Stimulated activated CD8-positive, alpha-beta memory T cell treated with anti-CD3 and anti-CD28 coated beads, Interleukin-12 subunit alpha, Interleukin-12 subunit beta, amount 100 ng/mL, for 1 hour (primary cell): ENCODE data around the gene PPFIA1.
"Not testable (repeated sequence)": the region's sequence is repeated elsewhere in the genome, so short reads cannot be mapped to it uniquely, and the experiment has no call there.

ENCODE experiments used
- DNase-seq: peaks from one replicate; pipeline ENCODE4 v3.0.0-alpha.2; 2020; ENCODE audit warnings: low read depth

Gene PPFIA1

GRCh38 chr11:70251659-70252321 lies 18.7 kb upstream of the PPFIA1 start:
- no peak for DNase-seq

DNA sequence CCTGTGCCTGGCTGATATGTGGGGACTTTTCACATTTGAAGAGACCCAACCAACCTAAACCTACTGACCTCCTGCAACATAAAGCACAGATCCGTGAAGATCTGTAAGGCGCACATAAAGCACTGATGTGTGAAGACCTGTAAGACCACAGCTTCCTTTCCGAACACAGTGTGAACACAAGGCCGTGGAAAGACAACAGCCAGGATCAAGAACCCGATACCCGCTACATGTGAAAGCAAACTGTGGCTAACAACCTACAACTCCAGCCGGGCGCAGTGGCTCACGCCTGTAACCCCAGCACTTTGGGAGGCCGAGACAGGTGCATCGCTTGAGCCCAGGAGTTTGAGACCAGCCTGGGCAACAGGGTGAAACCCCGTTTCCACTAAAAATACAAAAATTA lies 17.6 kb upstream of the PPFIA1 start:
- DNase-seq: no peak

DNA sequence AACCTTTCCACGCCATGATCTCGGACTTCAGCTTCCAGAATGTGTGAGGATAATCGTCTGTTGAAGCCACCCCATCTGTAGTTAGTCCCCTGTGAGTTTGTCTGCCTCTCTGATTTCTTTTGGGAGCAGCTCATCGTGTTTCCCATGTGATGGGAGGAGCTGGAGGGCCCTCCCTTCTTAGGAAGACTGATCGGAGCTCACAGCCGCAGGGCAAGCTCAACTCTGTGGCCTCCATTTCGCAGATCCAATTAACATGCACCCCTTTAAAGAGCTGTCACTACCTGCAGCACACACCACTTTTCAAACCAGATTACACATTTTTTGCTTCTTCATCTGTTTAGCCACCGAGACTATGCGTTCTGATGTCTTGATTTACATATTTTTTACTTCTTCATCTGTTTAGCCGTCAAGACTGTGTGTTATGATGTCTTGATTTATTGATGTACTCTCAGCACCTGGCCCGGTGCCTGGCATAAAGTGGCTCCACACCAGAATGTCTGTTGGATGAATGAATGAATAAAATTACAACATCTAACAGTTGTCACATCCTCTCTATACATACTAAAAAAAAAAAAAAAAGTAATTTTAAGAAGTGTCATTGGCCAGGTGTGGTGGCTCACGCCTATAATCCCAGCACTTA lies 14.9 kb upstream of the PPFIA1 start:
- no peak for DNase-seq

GRCh38 chr11:70259077-70259476 lies 11.4 kb upstream of the PPFIA1 start:
- DNase-seq: not testable (repeated sequence)

DNA sequence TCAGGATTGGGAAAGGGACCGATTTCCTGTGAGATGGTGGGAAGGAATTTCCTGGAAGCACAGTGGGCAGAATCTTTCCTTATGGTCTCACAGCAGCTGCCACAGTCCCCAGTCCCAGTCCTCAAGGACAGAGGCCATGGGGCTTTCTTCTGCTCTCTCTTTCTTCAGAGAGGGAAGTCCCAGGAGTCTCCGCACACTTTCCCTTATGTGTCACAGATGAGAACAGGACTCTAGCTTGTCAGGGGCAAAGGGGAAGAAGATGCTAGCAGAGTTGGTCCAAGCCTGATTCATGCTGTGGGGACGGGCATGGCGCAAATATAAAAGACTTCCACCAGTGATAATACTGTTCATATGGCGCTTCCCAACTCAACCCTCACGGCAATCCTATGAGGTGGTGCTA lies 7.5 kb upstream of the PPFIA1 start:
- no peak for DNase-seq

- DNase-seq: no peak
Observed at GRCh38 chr11:70263363-70263762, 7.1 kb upstream of the PPFIA1 start.

- no peak for DNase-seq
Observed at GRCh38 chr11:70265341-70265740, 5.1 kb upstream of the PPFIA1 start.

- DNase-seq: no peak
Observed at GRCh38 chr11:70267405-70267950, 3.0 kb upstream of the PPFIA1 start.

DNA sequence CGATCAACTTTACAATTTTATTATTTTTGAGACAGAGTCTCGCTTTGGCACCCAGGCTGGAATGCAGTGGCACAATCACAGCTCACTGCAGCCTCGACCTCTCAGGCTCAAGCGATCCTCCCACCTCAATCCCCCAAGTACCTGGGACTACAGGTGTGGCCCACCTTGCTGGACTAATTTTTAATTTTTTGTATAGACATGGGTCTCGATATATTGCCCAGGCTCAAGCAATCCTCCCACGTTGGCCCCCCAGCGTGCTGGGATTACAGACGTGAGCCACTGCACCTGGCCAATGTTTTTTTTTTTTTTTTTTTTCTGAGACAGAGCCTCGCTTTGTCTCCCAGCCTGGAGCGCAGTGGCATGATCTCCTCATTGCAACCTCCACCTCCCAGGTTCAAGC lies 2.0 kb upstream of the PPFIA1 start:
- no peak for DNase-seq

DNA sequence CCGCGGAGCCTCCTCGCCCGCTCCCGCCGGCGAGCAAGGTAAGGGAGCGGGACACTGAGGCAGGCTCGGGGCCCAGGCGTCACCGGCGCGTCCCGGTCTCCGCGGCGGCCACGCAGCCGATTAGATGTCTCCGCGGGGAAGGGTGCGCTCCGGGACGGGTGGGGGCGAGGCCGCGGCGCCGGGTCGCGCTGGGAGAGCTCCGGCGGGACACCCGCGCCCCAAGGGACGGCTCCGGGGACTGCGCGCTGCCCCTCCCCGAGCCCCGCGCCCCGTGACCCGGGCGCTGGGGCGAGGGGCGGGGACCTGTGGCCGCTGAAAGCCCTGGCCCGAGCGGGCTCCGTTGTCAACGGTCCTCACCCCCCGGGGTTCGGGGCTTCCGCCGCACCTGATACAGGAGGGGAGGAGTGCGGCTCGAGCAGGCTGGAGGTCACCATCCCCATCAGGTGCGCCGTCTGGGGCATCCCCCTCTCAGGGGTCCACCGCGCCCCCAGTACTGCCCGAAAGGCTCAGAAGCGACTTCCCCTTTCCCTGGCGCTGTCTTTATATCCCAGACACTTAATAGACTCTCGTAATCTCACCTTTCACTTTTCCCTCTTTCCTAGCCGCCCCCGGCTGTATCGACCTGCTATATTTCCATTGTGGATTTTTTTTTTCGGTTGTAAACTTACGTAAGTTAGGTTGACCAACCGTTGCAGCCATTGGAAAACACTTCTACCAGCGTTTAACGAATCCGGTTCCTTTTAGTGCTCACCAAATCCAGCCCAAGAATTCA lies 573 bp downstream of the PPFIA1 start:
- DNase-seq: no peak

- no peak for DNase-seq
Observed at GRCh38 chr11:70271649-70271953, 1.1 kb downstream of the PPFIA1 start.

DNA sequence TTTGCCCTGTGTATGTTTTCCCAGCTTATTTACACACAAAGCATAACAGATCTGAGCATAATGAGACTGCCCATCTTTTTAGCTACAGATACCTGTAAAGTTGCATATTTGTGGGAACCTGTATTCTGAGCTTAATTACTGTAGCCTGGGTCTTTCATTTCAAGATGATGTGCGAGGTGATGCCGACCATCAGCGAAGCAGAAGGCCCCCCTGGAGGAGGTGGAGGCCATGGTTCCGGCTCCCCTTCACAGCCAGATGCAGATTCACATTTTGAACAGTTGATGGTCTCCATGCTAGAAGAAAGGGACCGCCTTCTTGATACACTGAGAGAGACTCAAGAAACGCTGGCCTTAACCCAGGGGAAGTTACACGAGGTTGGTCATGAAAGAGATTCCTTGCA lies 1.5 kb downstream of the PPFIA1 start:
- no peak for DNase-seq

DNA sequence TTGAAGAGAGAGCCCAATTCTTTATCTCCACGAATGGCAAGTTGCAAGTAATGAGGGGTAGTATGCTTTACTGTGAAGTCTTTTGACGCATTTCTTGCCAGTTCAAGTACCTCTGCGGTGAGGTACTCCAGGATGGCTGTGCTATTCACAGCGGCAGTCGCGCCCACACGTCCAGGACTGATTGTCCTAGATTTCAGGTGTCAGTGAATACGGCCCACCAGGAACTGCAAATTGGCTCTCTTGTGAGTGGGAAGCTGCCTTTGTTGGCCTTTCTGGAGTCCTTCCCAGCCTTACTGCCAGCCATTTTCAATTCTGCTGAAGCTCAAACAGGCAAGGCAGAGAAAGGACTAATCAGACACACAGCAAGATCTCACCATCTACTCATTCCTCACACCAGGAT lies 8.5 kb downstream of the PPFIA1 start:
- DNase-seq: no peak

- no peak for DNase-seq
Observed at GRCh38 chr11:70281156-70281609, 10.7 kb downstream of the PPFIA1 start.

DNA sequence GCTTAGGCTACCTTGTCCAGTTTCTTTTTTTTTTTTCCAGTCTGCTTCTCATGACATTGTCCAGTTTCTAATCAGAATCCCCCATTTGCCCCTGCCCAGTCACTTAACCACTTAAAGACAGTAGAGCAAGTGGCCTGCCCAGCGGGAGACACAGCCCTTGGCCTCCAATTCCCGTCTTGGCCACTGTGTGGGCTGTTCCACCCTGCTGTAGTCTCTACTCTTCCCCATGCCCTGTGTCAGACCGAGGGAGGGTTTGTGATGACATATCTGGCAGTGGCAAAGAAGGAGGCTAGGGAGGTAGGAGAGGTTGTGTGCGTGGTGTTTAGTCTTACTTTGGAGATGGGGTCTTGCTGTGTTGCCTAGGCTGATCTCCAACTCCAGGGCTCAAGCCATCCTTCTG lies 11.5 kb downstream of the PPFIA1 start:
- no peak for DNase-seq

GRCh38 chr11:70288721-70289120 lies 18.2 kb downstream of the PPFIA1 start:
- no peak for DNase-seq

- DNase-seq: no peak
Observed at GRCh38 chr11:70289582-70289981, 19.1 kb downstream of the PPFIA1 start.

- DNase-seq: no peak
Observed at GRCh38 chr11:70290361-70291065, 20.0 kb downstream of the PPFIA1 start.

DNA sequence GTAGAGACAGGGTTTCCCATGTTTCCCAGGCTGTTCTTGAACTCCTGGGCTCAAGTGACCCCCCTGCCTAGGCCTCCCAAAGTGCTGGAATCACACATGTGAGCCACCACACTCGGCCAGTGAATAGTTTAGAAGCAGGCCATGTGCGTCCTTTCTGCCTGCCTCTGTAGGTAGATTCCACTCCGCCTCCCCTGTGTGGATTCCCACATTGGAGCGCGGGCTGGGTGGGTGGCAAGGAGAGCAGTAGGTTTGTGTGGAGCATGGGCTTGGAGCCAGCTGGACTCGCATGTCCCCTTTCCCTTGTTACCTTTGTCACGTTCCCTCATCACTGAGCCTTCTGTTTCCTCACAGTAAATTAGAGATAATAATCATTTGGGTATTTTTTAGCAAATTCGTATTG lies 21.7 kb downstream of the PPFIA1 start:
- no peak for DNase-seq

DNA sequence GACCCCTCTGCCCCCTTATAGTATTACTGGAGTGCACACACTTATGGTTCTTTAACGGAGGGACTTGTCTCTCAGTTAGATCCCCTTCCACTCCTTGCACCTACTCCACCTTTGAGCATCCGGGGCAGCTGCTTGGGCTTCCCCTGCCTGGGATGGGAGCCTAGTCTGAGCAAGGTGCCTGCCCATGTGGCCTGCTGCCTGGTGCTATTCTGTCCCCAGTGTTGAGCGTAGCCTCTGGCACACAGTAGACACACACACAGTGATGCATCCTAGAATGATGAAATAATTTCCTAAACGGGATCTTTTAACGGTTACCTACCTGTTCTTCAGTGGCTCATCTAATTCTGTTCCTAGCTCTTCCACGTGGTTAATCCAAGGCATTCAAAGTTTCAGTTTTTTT lies 22.4 kb downstream of the PPFIA1 start:
- DNase-seq: no peak

GRCh38 chr11:70295166-70295565 lies 24.7 kb downstream of the PPFIA1 start:
- not testable (repeated sequence) for DNase-seq

DNA sequence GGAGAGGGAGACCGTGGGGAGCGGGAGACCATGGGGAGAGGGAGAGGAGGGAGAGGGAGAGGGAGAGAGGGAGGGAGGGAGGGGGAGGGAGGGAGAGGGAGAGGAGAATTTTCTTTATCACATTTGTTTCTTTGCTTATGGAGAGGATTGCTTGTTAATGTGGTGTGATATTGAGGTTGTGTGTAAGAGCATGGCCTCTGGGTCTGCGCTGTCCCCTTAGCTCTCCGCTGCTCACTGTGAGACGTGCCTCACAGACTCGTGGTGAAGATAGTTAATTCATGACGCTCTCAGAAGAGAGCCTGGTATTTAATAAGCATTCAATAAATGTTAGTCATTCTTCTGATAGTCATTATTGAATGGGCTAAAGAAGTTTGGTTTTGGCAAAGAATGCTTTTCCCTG lies 26.2 kb downstream of the PPFIA1 start:
- DNase-seq: no peak

GRCh38 chr11:70297341-70297740 lies 26.9 kb downstream of the PPFIA1 start:
- no peak for DNase-seq
